Fibroblast of the aortic adventitia (primary cell): ENCODE results near the gene ABHD17B. TPM values are rescaled to one million over a fixed set of nuclear protein-coding genes. Genes with fewer than 3 reads are reported as not detected.
"Not testable (repeated sequence)": the region's sequence is repeated elsewhere in the genome, so short reads cannot be mapped to it uniquely, and the experiment has no call there.

ENCODE experiments used
- DNase-seq: peaks from one replicate; pipeline ENCODE4 v3.0.0-alpha.2; 2010; ENCODE audit warnings: low read depth
- H3K4me3 ChIP-seq: 2 replicates; pipeline ENCODE4 v1.5.1; 2011; ENCODE audit warnings: low read depth, mild to moderate bottlenecking, control low read depth, low read length, moderate library complexity
- total RNA-seq: library from RNA; depleted of rRNA; stranded (reverse); fragments of >200 nt; gene quantifications from 2 replicates; pipeline ENCODE4 v1.2.3, GENCODE V29; 2012; ENCODE audit warnings: low replicate concordance
- TF ChIP-seq, protein P1 (sequence below): IDR thresholded peaks from 2 replicates; pipeline ENCODE4 v1.5.1; 2011; ENCODE audit warnings: mild to moderate bottlenecking, low read length, control low read depth, inconsistent platforms; ENCODE audit not compliant: insufficient read depth

Gene ABHD17B
- total RNA-seq, 1 donor = 11.9 TPM

DNA sequence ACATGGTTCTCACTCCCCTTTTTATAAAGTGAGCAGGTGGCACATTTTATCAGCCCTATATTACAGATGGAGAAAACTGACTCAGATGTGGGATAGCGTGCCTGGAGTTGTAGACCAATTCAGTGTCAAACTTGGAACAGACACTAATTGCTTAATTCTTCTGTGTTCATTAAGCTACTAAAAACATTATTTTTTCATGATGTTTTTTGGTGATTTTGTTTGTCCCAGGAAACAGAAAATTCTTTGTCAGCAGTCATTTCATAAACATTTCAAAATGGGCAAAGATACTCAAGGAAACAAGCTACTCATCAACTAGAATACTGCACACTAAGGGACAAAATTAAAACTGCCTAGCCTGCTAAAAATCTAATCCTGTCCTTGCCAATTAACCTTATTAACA lies 2.2 kb downstream of the ABHD17B start:
- no peak for DNase-seq
- H3K4me3 ChIP-seq = peak overlapping the region; percentile 93
- TF ChIP-seq, protein P1, sequence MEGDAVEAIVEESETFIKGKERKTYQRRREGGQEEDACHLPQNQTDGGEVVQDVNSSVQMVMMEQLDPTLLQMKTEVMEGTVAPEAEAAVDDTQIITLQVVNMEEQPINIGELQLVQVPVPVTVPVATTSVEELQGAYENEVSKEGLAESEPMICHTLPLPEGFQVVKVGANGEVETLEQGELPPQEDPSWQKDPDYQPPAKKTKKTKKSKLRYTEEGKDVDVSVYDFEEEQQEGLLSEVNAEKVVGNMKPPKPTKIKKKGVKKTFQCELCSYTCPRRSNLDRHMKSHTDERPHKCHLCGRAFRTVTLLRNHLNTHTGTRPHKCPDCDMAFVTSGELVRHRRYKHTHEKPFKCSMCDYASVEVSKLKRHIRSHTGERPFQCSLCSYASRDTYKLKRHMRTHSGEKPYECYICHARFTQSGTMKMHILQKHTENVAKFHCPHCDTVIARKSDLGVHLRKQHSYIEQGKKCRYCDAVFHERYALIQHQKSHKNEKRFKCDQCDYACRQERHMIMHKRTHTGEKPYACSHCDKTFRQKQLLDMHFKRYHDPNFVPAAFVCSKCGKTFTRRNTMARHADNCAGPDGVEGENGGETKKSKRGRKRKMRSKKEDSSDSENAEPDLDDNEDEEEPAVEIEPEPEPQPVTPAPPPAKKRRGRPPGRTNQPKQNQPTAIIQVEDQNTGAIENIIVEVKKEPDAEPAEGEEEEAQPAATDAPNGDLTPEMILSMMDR = no peak

DNA sequence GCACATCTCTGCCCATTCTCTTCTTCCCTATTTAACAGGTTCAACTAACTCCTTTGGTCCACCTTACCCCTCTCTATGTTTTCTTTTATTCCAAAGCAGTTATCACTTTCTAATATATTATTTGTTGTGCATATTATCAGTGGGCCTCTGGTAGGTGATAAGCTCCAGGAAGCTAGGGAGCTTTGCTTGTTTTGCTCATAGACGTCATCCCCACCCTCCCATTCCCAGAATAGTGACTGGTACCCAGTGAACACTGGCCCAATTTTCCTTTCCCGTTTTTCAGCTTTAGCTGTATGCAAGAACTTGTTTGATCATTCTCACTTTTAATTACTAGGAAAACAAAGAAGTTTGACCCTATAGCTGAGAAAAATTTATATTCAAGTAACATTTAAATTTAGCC lies 6.9 kb downstream of the ABHD17B start:
- H3K4me3 ChIP-seq = no peak overlapping the region
- DNase-seq = no peak
- TF ChIP-seq, protein P1 = no peak

- TF ChIP-seq, protein P1 = no peak
- DNase-seq = no peak
- H3K4me3 ChIP-seq = no peak overlapping the region
Observed at GRCh38 chr9:71901695-71902597, 9.0 kb downstream of the ABHD17B start.

- not testable (repeated sequence) for H3K4me3 ChIP-seq, DNase-seq
Observed at GRCh38 chr9:71898756-71899155, 12.2 kb downstream of the ABHD17B start.

DNA sequence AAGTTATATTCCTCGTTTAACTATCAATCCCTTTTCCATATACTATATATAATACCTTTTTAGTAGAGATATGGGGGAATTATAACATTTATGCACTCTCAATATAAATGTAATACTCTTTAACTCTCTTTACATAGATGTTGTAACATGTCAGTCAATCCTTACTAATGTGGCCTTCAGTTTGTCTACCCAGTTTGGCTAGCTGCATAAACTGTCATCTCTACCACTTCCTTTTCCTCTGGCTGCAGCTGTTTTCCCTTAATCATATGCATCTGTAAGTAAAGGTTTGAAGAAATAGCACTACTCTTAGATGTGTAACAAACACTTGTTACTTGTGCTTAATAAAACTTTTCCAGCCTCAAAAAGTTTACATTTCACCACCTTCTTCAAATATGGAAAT lies 13.4 kb downstream of the ABHD17B start:
- DNase-seq = no peak
- TF ChIP-seq, protein P1 = no peak
- H3K4me3 ChIP-seq = no peak overlapping the region

GRCh38 chr9:71896761-71897160 lies 14.2 kb downstream of the ABHD17B start:
- TF ChIP-seq, protein P1 = no peak
- DNase-seq = no peak
- H3K4me3 ChIP-seq = no peak overlapping the region

GRCh38 chr9:71895955-71896354 lies 15.0 kb downstream of the ABHD17B start:
- TF ChIP-seq, protein P1 = no peak
- no peak overlapping the region for H3K4me3 ChIP-seq
- peak; percentile 13 for DNase-seq
